ENCODE data around the gene EVC.

EVC gene

GRCh38 chr4:5857199-5857598 is 146.2 kb downstream of the EVC start:
- Histone ChIP-seq H3K9ac (ENCODE audit: low read length in 5 of 5) (no peak overlapping the region), H3K4me1 (ENCODE audit: control insufficient read depth in 5 of 5, insufficient read depth in 5 of 5, low read length in 5 of 5) (no peaks in the 10 kb centered on the region), H3K4me3 (ENCODE audit: low read depth in 1 of 5, low read length in 5 of 5) (no peak overlapping the region), H3K36me3 (ENCODE audit: control insufficient read depth in 5 of 5, insufficient read depth in 5 of 5, low read length in 5 of 5) (no peaks in the 10 kb centered on the region), H3K27me3 (ENCODE audit: control insufficient read depth in 5 of 5, insufficient read depth in 4 of 5, low read length in 5 of 5) (peaks cover 0 to 9% (median 2%) of the 10 kb centered on the region in 5 donors), H3K27ac (ENCODE audit: low read depth, low read length) (no peak overlapping the region), H3K9me3 (ENCODE audit: control insufficient read depth in 5 of 5, low read length in 5 of 5) (peaks cover 0 to 5% (median 4%) of the 10 kb centered on the region in 5 donors)

DNA sequence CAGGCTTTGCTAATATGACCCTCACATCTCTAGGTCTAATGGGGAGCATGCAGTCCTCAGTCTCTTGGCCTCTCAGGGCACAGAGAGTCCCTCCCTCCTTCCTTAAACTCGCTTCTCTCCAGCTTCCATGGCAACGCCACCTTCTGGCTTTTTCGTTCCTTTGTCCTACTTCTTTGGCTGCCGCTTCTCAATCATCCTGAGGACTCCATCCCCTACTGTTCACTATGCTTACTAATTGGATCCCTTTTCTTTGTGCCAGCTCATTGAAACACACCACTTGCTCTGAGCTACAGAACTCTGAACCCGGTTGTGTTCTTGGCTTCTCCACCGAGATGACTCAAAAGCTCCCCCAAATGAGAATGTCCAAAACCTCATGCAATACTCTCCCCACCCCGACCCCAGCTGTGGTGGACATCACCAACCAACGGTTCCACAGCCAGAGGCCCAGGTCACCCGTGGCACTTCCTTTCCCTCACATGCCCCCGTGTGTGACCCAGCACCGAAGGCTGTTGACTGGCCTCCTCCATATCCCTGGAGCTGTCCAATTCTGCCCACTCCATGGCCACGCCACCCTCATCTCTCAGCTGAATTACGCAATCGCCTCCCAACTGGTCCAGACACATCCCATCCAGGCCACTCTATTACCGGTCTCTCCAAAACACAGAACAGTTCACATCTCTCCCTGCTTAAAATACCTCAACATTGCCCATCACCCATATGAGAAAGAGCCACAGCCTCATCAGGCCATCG is 147.2 kb downstream of the EVC start:
- H3K9me3 ChIP-seq (ENCODE audit: control insufficient read depth in 5 of 5, low read length in 5 of 5) = peaks cover 0 to 5% (median 4%) of the 10 kb centered on the region in 5 donors

DNA sequence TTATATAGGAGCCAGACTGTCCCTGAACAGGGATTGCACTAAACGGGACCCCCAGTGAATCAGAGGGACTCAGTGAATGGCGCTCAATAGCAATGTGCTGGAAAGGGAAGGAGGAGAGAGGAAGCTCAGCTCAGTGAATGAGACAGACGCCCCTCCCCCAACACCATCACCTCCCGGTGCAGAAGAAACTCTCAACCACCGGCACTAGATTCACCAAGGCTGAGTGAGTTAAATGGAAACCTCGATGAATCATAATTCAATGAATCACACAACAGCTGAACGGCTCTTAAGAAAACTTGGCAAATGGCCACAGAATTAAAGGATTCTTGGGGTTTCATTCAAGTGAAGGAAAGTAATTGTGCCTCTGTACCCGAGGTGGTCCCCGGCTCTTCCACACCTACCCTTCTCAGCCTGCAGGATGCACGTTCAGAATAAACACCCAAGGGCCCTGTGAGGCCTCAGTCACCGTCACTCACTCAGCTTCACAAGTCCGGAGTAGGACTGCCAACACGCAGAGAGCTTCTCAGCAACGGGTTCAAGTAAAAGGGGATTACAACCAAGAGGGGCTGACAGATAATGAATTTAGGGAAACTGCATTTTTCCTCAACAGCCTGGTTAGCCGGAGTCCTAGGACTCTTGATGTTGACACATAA is 152.6 kb downstream of the EVC start:
- H3K27ac ChIP-seq (ENCODE audit: low read depth, low read length) = no peak overlapping the region
- H3K4me1 ChIP-seq (ENCODE audit: control insufficient read depth in 5 of 5, insufficient read depth in 5 of 5, low read length in 5 of 5) = no peaks in the 10 kb centered on the region
- H3K36me3 ChIP-seq (ENCODE audit: control insufficient read depth in 5 of 5, insufficient read depth in 5 of 5, low read length in 5 of 5) = no peaks in the 10 kb centered on the region
- peaks cover 0 to 5% (median 0%) of the 10 kb centered on the region in 5 donors for H3K9me3 ChIP-seq (ENCODE audit: control insufficient read depth in 5 of 5, low read length in 5 of 5)
- H3K9ac ChIP-seq (ENCODE audit: low read length in 5 of 5) = no peak overlapping the region
- H3K4me3 ChIP-seq (ENCODE audit: low read depth in 1 of 5, low read length in 5 of 5) = no peak overlapping the region
- peaks cover 0 to 17% (median 6%) of the 10 kb centered on the region in 5 donors for H3K27me3 ChIP-seq (ENCODE audit: control insufficient read depth in 5 of 5, insufficient read depth in 4 of 5, low read length in 5 of 5)

More for the DNA sequence above, 147.2 kb downstream of the EVC start:
- H3K27me3 ChIP-seq (ENCODE audit: control insufficient read depth in 5 of 5, insufficient read depth in 4 of 5, low read length in 5 of 5) = peaks cover 0 to 10% (median 2%) of the 10 kb centered on the region in 5 donors
- H3K36me3 ChIP-seq (ENCODE audit: control insufficient read depth in 5 of 5, insufficient read depth in 5 of 5, low read length in 5 of 5) = no peaks in the 10 kb centered on the region
- H3K27ac ChIP-seq (ENCODE audit: low read depth, low read length) = no peak overlapping the region
- no peaks in the 10 kb centered on the region for H3K4me1 ChIP-seq (ENCODE audit: control insufficient read depth in 5 of 5, insufficient read depth in 5 of 5, low read length in 5 of 5)
- H3K4me3 ChIP-seq (ENCODE audit: low read depth in 1 of 5, low read length in 5 of 5) = no peak overlapping the region
- H3K9ac ChIP-seq (ENCODE audit: low read length in 5 of 5) = no peak overlapping the region

Data from subcutaneous abdominal adipose tissue (tissue), 5 donors.